PC-3 (cell line): ENCODE measurements around the gene RTN4.

Experiments
- EZH2 ChIP-seq: fragments of 300-600 bp; sonication (generic); IDR thresholded peaks from one replicate; pipeline ENCODE4 v1.6.1; 2017; ENCODE audit warnings: antibody characterized with exemption, mild to moderate bottlenecking, low read length; ENCODE audit not compliant: unreplicated experiment
- EZH2phosphoT487 ChIP-seq: fragments of 300-600 bp; sonication (generic); IDR thresholded peaks from 2 replicates; pipeline ENCODE4 v1.6.1; 2018; ENCODE audit warnings: mild to moderate bottlenecking, antibody characterized with exemption, low read length, borderline replicate concordance
- TF ChIP-seq, protein P1 (sequence below): fragments of 300-600 bp; sonication (generic); conservative IDR thresholded peaks from 2 replicates; pipeline ENCODE4 v1.5.1; 2017; ENCODE audit warnings: antibody characterized with exemption, low read depth, mild to moderate bottlenecking, low read length

DNA sequence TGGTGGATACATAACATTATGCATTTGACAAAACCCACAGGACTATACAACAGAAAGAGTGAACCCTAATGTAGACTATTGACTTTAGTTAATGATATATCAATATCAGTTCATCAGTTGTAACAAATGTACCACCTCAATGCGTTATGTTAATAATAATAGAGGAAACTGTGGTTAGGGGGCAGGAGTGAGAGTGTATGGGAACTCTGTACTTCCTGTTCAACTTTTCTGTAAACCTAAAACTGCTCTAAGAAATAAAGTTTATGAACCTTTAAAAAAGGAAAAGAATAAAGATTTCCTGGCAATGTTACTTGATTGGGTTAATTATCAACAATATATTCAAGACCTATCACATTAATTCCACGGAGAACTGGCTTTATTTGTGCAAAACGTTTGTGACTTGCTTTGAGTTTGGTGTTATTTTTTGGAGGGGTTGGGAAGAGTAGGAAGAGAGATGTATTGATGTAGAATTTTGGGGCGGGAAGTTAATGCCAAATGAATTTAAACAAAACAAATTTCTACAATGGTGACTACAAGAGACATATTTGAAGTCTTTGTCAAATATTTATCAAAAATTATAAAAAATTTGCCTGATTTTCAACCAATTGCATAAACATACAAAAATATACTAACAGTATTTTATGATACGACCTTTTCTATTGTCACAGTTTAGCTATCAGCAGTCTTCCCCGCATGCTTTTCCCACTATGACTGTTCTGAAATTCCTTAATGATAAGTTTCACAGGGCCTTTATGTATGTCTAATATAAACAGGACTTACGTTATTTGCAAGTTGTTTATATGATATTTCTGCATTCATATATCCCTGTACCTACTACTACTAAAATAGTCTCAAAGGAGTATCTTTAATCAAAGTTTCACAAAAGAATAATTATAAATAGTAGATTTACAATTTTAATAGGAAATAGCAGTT is 2.1 kb upstream of the RTN4 start:
- TF ChIP-seq, protein P1, sequence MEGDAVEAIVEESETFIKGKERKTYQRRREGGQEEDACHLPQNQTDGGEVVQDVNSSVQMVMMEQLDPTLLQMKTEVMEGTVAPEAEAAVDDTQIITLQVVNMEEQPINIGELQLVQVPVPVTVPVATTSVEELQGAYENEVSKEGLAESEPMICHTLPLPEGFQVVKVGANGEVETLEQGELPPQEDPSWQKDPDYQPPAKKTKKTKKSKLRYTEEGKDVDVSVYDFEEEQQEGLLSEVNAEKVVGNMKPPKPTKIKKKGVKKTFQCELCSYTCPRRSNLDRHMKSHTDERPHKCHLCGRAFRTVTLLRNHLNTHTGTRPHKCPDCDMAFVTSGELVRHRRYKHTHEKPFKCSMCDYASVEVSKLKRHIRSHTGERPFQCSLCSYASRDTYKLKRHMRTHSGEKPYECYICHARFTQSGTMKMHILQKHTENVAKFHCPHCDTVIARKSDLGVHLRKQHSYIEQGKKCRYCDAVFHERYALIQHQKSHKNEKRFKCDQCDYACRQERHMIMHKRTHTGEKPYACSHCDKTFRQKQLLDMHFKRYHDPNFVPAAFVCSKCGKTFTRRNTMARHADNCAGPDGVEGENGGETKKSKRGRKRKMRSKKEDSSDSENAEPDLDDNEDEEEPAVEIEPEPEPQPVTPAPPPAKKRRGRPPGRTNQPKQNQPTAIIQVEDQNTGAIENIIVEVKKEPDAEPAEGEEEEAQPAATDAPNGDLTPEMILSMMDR = no peak
- TF ChIP-seq EZH2 (no peak), EZH2phosphoT487 (no peak)
